NT2/D1 (cell line): ENCODE results near the gene TMEM131L.

Experiments used
- SUZ12 ChIP-seq: IDR thresholded peaks from 2 replicates; pipeline ENCODE4 v1.6.1; 2011; ENCODE audit not compliant: insufficient read length, insufficient read depth; ENCODE audit errors: extremely low read depth
- YY1 ChIP-seq: IDR thresholded peaks from 2 replicates; pipeline ENCODE4 v1.6.1; 2011; ENCODE audit not compliant: insufficient read length, insufficient read depth
- ZNF274 ChIP-seq: IDR thresholded peaks from 2 replicates; pipeline ENCODE4 v1.6.1; 2011; ENCODE audit warnings: mild to moderate bottlenecking, low read depth, low read length

- no peak for TF ChIP-seq SUZ12
- no peak for TF ChIP-seq YY1
- TF ChIP-seq ZNF274, result no peak
These were observed 128.1 kb downstream of the TMEM131L start for GRCh38 chr4:153594210-153594609.
